Measurements from ENCODE around the gene DSTN.

Gene DSTN

DNA sequence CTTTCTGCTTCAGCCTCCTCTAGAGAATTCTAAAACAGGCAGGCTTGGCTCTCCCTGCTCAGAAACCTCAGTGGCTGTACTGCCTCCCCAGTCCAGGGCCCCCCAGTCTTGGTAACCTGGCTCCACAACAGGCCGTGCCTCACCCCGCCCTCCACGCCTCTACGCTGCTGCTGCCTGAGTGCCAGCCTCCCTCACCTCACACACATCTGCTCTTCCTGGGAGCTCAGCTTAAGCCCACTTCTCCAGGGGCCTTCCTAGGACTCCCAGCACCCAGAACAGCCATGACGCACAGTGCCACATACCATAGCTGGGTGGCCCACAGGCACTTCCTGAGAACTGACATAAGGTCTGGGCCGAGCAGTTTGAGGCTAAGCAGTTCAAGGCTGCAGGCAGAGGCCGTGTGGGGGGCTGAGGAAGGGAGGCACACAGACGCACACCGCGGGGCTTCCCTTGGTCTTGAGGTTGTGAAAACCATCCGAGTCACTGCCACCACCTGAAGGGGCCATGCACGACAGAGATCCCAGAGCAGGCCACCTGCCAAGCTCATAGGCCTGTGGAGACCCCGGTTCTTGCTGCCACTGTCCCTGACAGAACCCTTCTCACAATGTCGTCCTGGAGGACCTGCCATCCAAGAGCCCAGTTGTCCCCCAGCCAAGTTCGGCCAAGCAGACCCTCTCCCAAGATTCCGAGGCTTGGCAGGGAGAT is 42.6 kb downstream of the DSTN start:
- no peak for DNase-seq (ENCODE audit: low spot score)

DNA sequence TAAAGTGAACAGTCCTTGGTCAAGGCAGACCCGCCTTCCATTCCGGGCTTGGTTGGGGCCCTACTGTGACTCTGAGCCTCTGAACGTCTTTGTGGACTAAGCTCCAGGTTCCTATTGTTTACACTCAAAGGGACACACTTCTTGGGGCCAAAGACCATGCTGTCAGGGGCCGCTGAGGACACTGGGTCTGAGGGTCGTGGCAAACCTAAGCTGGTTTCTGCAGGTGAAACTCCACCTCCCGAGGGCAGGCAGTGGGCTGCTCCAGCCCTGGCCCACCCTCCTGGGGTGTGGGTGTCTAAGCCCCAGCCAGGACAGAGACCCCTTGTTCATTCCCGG is 43.1 kb downstream of the DSTN start:
- DNase-seq (ENCODE audit: low spot score) = no peak

DNA sequence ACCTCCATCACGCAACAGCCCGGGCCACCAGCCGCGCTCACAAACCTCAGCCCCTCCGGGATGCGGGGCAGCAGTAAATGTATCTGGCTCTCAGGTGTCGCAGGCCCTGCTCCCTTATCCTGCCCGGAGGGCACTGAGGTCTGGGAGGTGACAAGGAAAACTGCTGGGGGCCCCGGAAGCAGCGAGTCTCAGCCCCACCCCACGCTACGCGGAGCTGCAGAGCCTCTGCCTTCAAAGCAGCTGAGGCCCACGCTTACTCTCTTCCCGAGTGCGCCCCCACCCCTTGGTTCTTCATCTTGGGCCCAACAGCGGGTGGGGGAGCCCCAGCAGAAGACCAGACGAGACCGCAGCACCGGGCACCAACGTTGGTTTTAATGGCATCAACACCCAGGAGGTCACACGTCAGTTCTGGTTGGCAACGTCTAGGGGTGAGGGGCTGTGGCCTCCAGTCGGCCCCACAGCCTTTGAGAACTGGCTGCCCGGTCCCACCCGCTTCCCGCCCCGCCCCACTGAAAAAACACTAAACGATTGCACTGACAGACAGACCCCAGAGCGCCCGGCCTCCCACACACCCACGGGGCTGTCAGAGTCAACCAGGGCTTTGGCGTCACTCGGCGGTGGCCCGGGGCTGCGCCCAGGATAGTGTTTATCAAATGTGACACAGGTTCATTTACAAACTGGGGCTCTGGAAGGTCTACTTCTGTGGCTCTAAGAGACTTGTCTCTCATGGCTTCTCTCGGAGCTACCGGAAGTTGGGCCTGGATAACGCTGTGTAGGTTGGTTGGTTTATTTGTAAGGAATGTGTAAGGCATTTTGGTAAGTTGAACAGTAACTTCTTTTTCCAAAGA is 43.7 kb downstream of the DSTN start:
- no peak for DNase-seq (ENCODE audit: low spot score)

DNA sequence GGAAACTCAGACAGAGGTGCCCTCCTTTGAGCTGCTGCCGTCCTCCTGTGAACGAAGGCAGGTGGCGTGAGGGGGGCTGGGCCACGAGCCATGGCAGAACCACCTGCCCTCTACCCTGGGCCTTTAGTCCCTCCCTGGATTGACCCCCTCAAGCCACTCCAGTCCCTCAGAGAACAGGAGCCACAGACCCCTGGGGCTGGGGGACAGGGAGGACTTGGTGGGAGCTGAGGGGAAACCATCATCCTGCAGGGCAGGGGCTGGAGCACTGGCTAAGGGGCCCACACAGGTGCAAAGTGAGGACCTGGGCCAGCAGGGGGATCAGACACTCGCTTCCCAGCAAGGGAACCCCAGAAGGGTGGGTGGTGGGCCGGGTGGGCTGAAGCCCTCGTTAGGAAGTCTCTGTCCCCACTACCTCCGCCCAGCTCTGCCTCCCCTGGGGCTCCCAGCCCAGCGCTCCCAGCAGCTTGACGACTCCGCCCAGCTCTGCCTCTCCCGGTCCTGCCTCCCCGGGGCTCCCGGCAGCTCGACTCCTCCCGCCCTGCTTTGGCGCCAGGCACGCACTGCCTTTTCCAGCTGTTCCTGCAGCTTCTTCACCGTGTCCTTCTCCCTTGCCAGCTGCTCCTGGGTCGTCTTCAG is 44.4 kb downstream of the DSTN start:
- DNase-seq (ENCODE audit: low spot score) = no peak

DNA sequence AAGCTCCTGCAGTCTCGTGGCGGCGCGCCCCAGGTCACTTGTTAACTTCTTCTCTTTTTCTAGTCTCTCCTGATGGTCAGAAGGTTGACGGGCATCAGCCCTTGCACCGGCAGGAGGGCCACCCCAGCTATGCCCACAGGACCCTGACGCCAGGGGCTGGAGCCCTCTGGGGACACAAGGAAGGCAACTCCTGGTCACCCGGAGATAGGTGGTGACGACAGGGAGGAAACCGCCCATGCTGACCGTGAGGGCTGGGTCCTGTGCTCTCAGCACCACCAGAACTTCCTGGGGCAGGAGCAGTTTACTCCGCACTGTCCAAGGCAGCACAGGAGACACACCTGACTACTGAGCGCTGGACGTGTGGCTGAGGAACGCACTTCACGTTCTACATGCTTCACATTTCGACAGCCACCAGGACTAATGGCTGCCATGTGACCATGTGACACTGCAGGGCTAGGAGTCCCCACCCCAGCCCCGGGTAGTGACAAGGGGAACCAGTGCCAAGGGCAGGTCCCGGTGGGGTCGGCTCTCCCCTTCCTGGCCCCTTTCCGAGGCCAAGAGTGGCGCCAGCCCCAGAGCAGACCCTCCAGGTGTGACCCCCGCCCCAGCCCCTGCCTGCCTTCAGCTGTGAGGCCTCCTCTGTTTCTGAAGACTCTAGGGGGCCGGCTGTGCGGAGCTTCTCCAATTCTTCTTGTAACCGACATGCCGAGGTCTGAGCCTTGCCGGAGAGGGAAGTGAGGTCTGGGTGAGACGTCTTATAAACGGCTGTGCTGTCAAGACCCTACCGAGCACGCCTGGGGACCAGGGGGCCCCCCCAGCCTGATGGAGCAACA is 45.2 kb downstream of the DSTN start:
- DNase-seq (ENCODE audit: low spot score) = no peak

DNA sequence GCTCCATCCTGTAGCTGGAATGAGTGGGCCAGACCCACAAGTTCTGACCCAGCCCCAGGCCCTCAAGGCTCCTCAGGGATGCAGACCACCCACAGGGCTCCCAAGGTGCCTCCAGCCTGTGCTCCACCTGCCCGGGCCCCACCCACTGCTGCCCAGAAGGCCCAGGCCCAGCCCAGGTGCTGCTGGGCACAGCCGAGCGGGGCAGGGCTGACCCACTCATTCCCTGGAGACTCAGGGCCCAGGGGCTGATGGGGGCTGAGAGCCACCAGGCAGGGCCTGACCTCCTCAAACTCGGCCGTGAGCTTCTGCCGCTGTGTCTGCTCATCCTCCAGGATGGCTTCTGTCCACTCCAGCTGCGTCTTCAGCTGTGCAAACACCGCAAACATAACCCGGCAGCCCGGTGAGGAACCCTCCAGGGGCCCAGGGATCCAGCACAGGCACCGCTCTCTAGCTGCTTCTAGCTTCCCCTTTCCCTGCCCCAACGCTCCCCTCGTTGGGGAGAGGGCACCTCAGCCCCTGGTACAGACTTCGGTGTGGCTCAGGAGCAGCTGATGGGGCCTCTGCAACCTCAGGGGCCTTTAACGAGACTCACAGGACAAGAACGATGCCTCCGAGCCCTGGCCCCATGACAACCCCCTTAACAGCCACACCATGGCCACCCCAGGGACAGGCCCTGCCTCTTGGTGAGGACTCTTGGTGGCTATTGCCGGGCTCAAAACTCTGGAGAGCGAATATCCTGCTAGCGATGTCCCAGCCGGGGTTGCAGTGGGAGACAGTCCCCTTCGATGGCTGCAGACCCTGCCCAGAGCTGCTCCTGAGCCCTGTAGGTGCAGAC is 46.0 kb downstream of the DSTN start:
- DNase-seq (ENCODE audit: low spot score) = no peak

DNA sequence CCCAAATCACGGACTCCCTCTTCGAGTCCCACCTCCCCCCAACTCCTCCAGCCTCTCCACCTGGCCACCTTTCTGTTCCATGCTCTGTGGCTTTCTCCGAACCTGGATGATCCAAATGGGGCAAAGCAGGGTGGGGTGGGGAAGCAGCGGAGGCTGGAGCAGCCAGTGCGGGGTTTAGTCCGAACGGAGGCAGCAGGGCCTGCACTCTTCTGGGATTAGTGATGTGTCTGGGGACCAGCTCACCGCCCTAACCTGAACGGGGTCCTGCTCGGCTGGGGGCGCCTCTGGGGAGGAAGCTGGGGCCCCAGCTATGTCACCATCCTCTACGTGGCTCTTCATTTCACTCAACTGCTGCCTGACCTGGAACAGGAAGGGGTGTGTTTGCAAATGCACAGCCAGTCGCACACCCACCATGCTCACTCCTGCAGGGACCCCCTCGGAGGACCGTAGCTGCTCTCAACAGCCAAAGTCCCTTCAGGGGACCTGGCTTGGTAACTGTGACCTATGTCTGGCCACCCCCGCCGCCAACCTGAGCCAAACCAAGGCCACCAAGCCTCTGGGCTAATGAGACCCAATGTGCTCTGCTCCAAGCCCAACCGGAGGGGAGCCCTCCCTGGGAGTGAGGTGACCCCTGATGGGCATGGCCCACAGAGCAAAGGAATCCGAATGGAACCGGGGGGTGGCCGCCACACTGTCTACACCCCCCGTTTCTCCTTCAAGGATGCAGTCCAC is 46.8 kb downstream of the DSTN start:
- DNase-seq (ENCODE audit: low spot score) = no peak

DNA sequence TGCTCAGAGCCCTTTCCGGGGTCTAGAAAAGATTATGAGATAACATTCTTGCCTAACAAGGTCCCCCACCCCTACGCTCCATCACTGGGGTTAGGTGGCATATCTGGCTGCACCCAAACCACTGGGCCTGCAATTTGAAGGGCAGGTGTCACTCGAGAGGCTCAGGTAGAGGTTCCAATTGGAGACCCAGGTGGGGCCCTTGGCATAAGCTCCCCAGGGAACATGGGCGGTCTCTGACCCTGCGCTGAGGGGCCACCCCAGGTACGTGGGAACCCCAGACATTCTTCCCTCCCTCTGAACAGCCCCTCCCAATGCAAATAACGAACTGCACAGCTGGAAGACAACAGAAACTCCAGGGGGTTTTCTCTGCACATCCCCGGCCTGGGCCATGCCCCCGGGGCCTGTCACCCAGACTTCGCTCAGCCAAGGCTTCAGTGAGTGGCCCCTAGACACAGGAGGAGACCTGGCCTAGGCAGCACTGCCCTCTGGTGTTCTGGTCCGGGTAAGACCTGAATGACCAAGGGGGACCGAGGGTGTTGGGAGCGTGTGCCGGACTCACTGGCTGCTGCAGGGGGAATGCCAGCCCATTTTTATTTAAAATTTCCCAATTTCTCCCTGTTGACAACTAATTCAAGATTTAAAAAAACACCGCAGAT is 47.5 kb downstream of the DSTN start:
- no peak for DNase-seq (ENCODE audit: low spot score)

DNA sequence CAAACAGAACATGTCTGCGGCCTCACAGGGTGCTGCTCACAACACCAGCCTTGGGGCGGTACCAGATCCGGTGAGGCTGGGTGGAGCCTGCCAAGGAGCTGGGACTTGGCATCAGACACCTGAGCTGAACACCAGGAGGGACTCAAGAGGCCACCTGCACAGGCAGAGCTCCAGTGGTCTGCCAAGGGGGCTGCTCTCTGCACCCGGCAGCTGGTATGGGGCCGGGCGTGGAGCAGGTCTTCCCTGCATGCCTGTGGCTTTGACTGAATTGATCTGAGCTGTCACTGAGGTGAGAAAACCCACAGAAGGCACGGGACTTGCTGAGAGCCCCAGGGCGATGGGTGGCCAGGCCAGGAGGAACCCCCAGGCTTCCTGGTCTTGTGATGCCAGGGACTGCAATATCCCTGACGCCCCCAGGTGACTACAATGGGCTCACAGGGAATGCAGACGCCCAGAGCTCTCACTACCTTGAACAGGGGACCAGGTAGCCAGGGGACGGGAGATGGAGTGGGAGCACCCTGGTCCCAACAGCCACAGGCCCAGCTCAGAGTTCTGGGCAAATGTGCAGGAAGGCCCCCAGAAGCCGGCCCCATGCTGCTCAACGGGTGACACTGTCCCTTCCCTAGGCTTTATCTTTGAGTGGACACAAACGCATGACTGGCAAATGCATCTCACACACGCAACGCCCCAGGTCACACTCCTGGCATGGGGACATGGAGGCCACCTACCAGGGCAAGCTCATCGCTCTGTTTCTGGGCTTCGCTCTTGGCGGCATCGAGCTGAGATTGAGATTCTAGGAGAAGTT is 48.2 kb downstream of the DSTN start:
- no peak for DNase-seq (ENCODE audit: low spot score)

DNA sequence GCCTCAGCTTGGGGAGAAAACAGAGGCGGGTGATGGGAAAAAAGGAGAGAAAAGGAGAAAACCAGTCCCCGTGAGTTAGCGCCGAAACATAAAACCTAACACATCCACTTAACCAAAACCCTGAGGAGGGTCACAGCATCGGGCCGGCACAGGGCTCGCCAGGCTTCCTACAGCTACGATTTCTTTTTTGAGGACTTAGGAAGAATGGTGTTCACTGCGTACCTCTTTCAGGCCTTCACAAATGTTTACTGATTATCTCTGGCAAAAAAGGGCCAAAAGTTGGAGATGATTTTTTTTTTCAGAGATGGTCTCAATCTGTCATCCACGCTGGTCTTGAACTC is 48.8 kb downstream of the DSTN start:
- DNase-seq (ENCODE audit: low spot score) = no peak

DNA sequence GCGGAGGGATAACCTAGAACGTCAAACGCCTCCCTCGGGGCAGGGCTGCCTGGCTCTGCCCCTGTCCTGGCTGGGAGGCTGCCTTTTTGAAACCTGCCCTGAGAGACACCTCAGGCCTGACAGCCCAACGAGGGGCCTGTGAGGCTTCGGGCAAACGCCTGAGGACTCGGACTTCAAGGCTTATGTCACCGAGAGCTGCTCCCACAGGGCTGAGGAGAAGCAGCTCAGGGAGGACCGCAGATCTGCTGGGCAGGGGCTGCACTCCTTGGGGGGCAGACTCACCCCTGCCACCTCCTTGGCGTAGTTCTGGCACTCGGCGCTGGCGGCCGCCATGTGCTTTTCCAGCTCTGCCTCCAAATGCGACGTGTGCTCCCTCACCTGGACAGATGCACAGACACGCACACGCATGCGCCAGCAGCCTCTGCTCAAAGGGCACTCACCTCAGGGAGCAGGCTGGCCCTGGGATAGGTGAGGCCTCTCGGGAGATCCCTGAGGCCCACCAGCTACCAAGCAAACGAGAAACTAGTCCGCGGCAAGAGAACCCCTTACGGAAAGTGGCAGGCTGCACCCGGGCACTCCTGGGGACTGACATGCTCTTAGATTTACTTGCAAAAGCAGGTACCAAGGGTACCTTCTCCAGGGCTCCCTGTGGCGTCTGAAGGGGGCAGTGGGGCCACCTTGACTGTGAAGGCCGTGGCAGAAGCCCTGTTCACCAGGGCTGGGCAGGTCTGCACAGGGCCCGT is 49.6 kb downstream of the DSTN start:
- no peak for DNase-seq (ENCODE audit: low spot score)

DNA sequence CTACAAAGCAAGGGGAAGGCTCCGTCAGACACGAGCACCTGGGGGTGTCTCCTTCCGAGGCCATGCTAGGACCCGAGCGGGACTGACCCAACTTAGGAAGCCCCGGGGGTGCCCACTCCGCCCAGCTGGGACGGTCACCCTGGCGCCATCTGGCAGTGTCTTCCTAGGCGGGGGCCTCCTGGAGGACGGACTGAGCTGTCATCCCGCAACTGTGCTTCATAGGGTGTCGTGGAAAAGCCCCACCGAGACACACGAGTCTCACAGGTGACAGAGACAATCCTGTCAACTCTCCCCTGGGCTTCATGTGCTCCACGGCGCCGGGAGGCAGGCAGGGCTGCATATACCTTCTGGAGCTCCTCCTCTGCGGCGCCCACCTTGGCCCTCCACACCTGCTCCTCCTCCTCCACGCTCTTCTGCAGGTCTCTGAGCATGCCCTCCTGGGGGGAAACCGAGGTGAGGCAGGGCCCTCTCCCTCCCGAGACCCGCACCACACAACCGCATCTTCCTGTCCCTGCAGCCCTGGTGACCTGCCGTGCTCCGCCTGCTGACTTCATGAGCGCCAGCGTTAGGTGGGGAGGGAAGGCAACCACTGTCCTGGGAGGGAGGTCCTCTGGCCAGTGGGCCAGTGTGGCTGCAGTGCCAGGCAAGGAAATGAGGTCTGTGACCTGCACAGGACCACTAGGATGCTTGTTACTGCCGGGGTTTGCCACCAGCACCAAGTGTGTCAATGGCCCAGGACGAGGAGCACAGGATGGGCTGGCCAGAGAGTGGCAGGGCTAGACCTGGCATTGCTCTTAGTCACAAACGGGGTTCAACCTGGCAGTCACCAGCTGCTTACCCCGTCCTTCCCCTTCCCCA is 50.7 kb downstream of the DSTN start:
- no peak for DNase-seq (ENCODE audit: low spot score)

DNA sequence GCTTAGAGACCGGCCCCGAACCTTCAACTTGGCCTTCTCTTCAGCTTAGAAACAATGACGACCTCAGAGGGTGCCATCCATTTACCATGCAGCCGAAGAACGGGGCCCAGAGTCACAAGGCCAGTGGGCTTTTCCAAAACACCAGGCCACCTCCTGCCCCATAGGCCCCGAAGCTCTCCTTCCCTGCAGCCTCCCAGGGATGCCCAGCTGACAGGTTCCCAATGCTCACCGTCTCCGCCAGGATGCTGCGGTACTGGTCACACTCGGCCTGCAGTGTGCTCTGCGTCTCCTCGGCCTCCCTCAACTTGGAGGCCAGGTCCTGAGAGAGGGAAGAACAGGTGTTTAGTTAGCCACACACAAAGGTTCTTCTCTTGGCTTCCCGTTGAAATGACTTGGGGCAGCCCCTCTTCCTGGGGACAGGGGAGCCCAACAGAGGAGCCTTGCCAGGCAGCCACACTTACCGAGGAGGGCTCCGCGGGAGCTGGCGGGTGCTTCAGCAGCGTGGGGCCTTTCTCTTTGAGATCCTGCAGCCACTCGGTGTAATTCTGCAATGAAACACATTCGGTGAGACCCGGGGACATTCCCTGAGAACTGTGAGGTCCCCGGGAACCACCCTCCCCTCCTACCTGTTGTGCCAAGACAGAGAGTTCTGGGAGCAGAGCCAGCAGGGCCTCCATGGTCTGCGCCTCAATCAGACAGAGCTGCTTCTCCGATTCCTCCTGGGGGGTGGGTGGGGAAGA is 51.5 kb downstream of the DSTN start:
- DNase-seq (ENCODE audit: low spot score) = no peak

DNA sequence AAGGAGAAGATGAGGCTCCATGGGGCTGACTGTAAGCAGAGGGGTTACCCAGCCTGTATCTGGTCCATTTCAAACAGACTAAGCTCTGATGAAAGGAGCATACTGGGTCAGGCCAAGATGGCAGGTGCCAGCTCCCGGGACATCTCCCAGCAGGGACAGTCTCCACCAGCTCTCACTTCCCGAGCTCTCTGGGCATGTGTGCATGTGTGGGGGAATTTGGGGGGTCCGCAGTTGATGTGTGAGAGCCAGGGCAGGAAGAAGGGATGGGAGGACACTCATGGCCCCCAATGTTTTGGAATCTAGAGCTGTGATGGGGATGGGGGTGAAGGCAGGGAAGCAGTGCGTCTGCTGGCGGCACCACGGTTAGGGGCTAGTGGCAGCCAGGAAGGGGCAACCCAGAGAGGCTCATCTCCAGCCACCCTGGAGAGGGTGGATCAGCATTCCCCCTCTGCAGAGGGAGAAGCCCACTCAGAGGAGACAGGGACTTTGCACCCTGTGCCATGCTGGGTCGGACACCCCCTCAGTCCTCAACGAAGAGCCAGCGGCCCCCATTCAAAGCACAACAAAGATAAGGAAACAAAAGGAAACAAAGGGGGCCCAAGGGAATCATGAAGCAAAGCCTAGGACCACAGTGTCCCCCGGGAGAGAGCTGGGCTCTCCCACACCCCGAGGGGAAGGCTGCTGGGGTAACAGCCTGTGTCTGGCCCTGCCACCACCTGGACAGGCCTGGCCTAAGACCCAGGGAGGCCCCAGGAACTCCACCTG is 52.4 kb downstream of the DSTN start:
- DNase-seq (ENCODE audit: low spot score) = no peak

DNA sequence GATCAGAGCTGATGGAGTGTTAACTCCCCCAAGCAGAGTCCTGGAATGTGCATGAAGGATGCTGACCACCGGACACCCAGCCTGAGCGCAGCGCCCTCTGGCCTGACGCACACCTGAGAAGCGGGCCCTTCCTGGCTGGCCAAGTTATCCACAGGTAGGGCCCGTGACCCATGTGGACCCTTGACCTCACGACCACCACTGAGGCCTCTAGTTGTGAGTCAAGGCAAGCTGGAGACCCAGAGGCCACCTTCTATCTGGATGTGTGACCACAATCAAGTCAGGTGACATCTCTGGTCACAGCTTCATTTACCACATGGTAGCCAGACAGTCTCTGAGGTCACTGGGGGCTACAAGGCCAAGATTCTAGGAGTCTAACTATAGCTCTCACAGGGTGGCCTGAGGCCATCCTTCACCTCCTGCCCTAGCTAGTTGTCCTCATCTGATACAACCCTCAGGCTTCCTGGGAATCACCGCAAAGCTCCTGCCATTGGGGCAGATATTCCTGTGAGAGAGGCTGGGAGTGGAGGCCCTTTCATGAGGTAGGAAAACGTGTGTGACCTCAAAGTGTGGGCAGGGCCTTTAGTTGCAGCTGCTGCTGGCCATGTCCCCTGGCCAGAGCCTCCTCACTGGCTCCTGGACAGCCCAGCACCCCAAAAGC is 53.1 kb downstream of the DSTN start:
- DNase-seq (ENCODE audit: low spot score) = no peak

DNA sequence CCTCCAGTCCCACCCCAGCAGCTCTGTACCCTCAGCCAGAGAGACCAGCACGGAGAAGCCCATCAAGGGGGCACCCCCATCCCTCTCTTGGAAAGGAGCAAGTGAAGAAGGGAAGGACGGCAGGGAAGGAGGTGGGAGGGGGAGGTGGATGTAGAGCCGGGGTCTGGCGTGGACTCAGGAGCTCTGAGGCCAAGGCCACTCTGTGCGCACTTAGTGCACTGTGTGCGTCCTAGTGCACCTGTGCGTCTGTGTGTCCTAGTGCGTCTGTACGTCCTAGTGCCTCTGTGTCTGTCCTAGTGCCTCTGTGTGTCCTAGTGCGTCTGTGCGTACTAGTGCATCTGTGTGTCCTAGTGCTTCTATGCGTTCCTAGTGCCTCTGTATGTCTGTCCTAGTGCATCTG is 54.2 kb downstream of the DSTN start:
- no peak for DNase-seq (ENCODE audit: low spot score)

Measured in kidney capillary endothelial cell (primary cell).